H9 (cell line): ENCODE measurements around the gene CLTCL1. TPM values are rescaled to one million over a fixed set of nuclear protein-coding genes. Genes with fewer than 3 reads are reported as not detected.

Experiments
- DNase-seq: peaks from one replicate; pipeline ENCODE4 v3.0.0-alpha.2; 2017
- H2AFZ ChIP-seq: one replicate; pipeline ENCODE4 v1.6.1; 2013; ENCODE audit warnings: mild to moderate bottlenecking, low read length, control low read depth, moderate library complexity
- H2AK5ac ChIP-seq: 2 replicates; pipeline ENCODE4 v1.6.1; 2013; ENCODE audit warnings: low read length, control low read depth, mixed read lengths; ENCODE audit not compliant: insufficient read length
- H2BK120ac ChIP-seq: one replicate; pipeline ENCODE4 v1.6.1; 2013; ENCODE audit warnings: low read depth, mild to moderate bottlenecking, low read length, control low read depth, inconsistent platforms; ENCODE audit not compliant: poor library complexity, severe bottlenecking
- H2BK12ac ChIP-seq: 2 replicates; pipeline ENCODE4 v1.6.1; 2013; ENCODE audit warnings: low read length, control low read depth, mixed read lengths, low read depth; ENCODE audit not compliant: insufficient read length
- H2BK15ac ChIP-seq: 2 replicates; pipeline ENCODE4 v1.6.1; 2013; ENCODE audit warnings: low read depth, low read length, control low read depth
- H2BK20ac ChIP-seq: one replicate; pipeline ENCODE4 v1.6.1; 2013; ENCODE audit warnings: low read depth, mild to moderate bottlenecking, low read length, control low read depth, inconsistent platforms; ENCODE audit not compliant: poor library complexity, severe bottlenecking
- H2BK5ac ChIP-seq: 2 replicates; pipeline ENCODE4 v1.6.1; 2013; ENCODE audit warnings: low read length, control low read depth, mixed read lengths; ENCODE audit not compliant: insufficient read length
- H3K14ac ChIP-seq: 2 replicates; pipeline ENCODE4 v1.6.1; 2013; ENCODE audit warnings: low read length, control low read depth; ENCODE audit not compliant: insufficient read depth
- H3K18ac ChIP-seq: 2 replicates; pipeline ENCODE4 v1.6.1; 2013; ENCODE audit warnings: low read depth, mild to moderate bottlenecking, mixed read lengths, low read length, control low read depth; ENCODE audit not compliant: insufficient read length
- H3K23ac ChIP-seq: 2 replicates; pipeline ENCODE4 v1.6.1; 2013; ENCODE audit warnings: low read length, control low read depth, mixed read lengths, low read depth; ENCODE audit not compliant: insufficient read length
- H3K23me2 ChIP-seq: 2 replicates; pipeline ENCODE4 v1.6.1; 2013; ENCODE audit warnings: low read depth, mild to moderate bottlenecking, mixed read lengths, low read length, control low read depth; ENCODE audit not compliant: insufficient read length, poor library complexity, severe bottlenecking
- H3K27ac ChIP-seq: 2 replicates; pipeline ENCODE4 v1.5.1; 2013; ENCODE audit warnings: low read length, control low read depth, mixed read lengths, low read depth; ENCODE audit not compliant: insufficient read length
- H3K27me3 ChIP-seq: 2 replicates; pipeline ENCODE4 v1.6.1; 2013; ENCODE audit warnings: low read length, control low read depth, inconsistent platforms; ENCODE audit not compliant: insufficient read depth
- H3K4ac ChIP-seq: 2 replicates; pipeline ENCODE4 v1.6.1; 2013; ENCODE audit warnings: low read depth, mild to moderate bottlenecking, control low read depth, inconsistent platforms, low read length, moderate library complexity
- H3K4me1 ChIP-seq: 2 replicates; pipeline ENCODE4 v1.6.1; 2013; ENCODE audit warnings: low read length, control low read depth, inconsistent platforms; ENCODE audit not compliant: insufficient read depth
- H3K4me2 ChIP-seq: 2 replicates; pipeline ENCODE4 v1.6.1; 2013; ENCODE audit warnings: low read length, control low read depth, mixed read lengths; ENCODE audit not compliant: insufficient read length, insufficient read depth
- H3K56ac ChIP-seq: 2 replicates; pipeline ENCODE4 v1.6.1; 2013; ENCODE audit warnings: low read depth, mild to moderate bottlenecking, mixed read lengths, low read length, control low read depth; ENCODE audit not compliant: insufficient read length
- H3K79me1 ChIP-seq: 2 replicates; pipeline ENCODE4 v1.6.1; 2013; ENCODE audit warnings: low read depth, mild to moderate bottlenecking, moderate library complexity, low read length, control low read depth, inconsistent platforms; ENCODE audit not compliant: insufficient read depth, poor library complexity, severe bottlenecking
- H3K79me2 ChIP-seq: 2 replicates; pipeline ENCODE4 v1.6.1; 2013; ENCODE audit warnings: low read length, control low read depth, inconsistent platforms; ENCODE audit not compliant: insufficient read depth
- H3K9ac ChIP-seq: 2 replicates; pipeline ENCODE4 v1.6.1; 2013; ENCODE audit warnings: low read length, control low read depth, mixed read lengths; ENCODE audit not compliant: insufficient read length; ENCODE audit errors: extremely low read depth
- H3K9me3 ChIP-seq: one replicate; pipeline ENCODE4 v1.6.1; 2013; ENCODE audit warnings: low read depth, low read length, inconsistent platforms; ENCODE audit not compliant: control insufficient read depth
- H3T11ph ChIP-seq: one replicate; pipeline ENCODE4 v1.6.1; 2013; ENCODE audit warnings: mild to moderate bottlenecking, low read length, control low read depth, inconsistent platforms
- H4K20me1 ChIP-seq: one replicate; pipeline ENCODE4 v1.6.1; 2013; ENCODE audit not compliant: control insufficient read depth, insufficient read length, insufficient read depth
- H4K5ac ChIP-seq: 2 replicates; pipeline ENCODE4 v1.6.1; 2013; ENCODE audit warnings: low read depth, mild to moderate bottlenecking, mixed read lengths, low read length, control low read depth; ENCODE audit not compliant: insufficient read length
- H4K8ac ChIP-seq: replicated peaks from 2 replicates; pipeline ENCODE4 v1.6.1; 2013; ENCODE audit warnings: low read length, control low read depth, mixed read lengths, low read depth; ENCODE audit not compliant: insufficient read length
- H4K91ac ChIP-seq: 2 replicates; pipeline ENCODE4 v1.6.1; 2013; ENCODE audit warnings: low read depth, mild to moderate bottlenecking, moderate library complexity, mixed read lengths, low read length, control low read depth; ENCODE audit not compliant: insufficient read length
- H3K27ac Mint-ChIP-seq, 3 experiments: 2 replicates in 2 of 3; 3 replicates in 1 of 3; pipeline ENCODE4 v1.8.0; 2020 to 2021; ENCODE audit warnings: mixed read lengths in 3 of 3, mild to moderate bottlenecking in 1 of 3, moderate library complexity in 1 of 3
- H3K27me3 Mint-ChIP-seq: 2 replicates; pipeline ENCODE4 v1.8.0; 2021; ENCODE audit warnings: low read depth, mild to moderate bottlenecking, moderate library complexity, mixed read lengths
- H3K36me3 Mint-ChIP-seq, 3 experiments: 2 replicates in 2 of 3; 3 replicates in 1 of 3; pipeline ENCODE4 v1.8.0; 2020 to 2021; ENCODE audit warnings: low read depth in 3 of 3, mixed read lengths in 3 of 3; ENCODE audit not compliant: insufficient read depth in 1 of 3
- H3K4me1 Mint-ChIP-seq, 2 experiments: 2 replicates each; pipeline ENCODE4 v1.8.0; 2020; ENCODE audit warnings: mixed read lengths in 2 of 2
- H3K4me3 Mint-ChIP-seq, 2 experiments: 2 replicates in 1 of 2; 3 replicates in 1 of 2; pipeline ENCODE4 v1.8.0; 2020 to 2021; ENCODE audit warnings: mild to moderate bottlenecking in 2 of 2, mixed read lengths in 2 of 2, moderate library complexity in 1 of 2
- H3K9me3 Mint-ChIP-seq, 2 experiments: 2 replicates in 1 of 2; 3 replicates in 1 of 2; pipeline ENCODE4 v1.8.0; 2020; ENCODE audit warnings: mild to moderate bottlenecking in 2 of 2, mixed read lengths in 2 of 2, moderate library complexity in 1 of 2
- WGBS: extraction: QIAGEN DNeasy Blood & Tissue Kit; methylation state at CpG from one replicate; pipeline ENCODE4 v1.1.7; 2013; ENCODE audit warnings: missing lambda C conversion rate, low lambda C conversion rate, mixed read lengths; ENCODE audit not compliant: insufficient read length; ENCODE audit errors: extremely low coverage; 5-methylcytosine and 5-hydroxymethylcytosine counted together
- total RNA-seq: library from RNA; stranded (reverse); gene quantifications from 2 replicates; pipeline ENCODE4 v1.2.1, GENCODE V29; 2021
- TF ChIP-seq, protein P1 (sequence below): fragments of 200-600 bp; sonication (generic); conservative IDR thresholded peaks from 3 replicates; pipeline ENCODE4 v1.8.0; 2021; ENCODE audit warnings: antibody characterized with exemption, mild to moderate bottlenecking

CLTCL1 gene
- total RNA-seq, 1 experiment from 2014 or later, result 11.1 TPM

DNA sequence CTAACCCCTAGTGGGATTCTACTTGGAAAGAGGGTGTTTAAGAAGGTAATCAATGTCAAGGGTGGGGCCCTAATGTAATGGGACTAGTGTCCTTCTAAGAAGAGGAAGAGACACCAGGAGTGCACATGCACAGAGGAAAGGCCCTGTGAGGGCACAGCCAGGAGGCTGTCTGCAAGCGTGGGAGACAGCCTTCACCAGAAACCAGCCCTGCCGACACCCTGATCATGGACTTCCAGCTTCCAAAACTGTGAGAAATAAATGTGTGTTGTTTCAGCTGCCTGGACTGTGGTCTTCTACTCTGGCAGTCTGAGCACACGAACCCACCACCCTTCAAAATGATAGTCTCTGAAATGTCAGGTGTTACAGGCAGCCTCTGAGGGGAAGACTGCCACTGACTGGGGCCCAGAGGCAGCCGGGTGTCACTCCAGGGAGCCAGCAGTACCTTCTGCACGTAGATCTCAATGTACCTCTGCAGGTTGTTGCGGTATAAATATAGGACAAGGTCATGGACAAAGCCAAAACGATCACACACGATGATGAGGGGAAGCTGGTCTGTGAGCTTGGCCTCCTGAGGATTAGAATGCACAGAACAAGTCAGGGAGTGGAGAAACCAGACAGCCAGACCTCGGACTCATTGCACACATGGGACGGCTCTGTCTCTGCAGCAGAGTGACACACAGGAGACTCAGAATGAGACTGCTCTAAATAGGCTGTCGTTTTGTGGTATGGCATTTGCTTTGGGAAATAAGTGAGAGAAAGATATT lies 69.1 kb downstream of the CLTCL1 start:
- Histone ChIP-seq H2BK120ac (no peak overlapping the region), H3K79me2 (no peaks in the 10 kb centered on the region), H3K4me2 (no peak overlapping the region), H3K79me1 (no peaks in the 10 kb centered on the region), H3K23ac (no peak overlapping the region), H4K8ac (no peak overlapping the region), H3K23me2 (no peaks in the 10 kb centered on the region), H3K9ac (no peak overlapping the region), H3T11ph (no peak overlapping the region), H2BK15ac (no peak overlapping the region), H3K27ac (no peak overlapping the region), H2BK12ac (no peak overlapping the region), H3K4ac (no peak overlapping the region), H3K14ac (no peak overlapping the region), H2AK5ac (no peak overlapping the region), H2BK5ac (no peak overlapping the region), H2BK20ac (no peak overlapping the region), H3K9me3 (no peaks in the 10 kb centered on the region), H3K27me3 (no peaks in the 10 kb centered on the region), H4K91ac (no peak overlapping the region), H2AFZ (no peak overlapping the region), H4K5ac (no peak overlapping the region), H3K18ac (no peak overlapping the region), H3K56ac (no peak overlapping the region), H4K20me1 (no peaks in the 10 kb centered on the region), H3K4me1 (peaks cover 2% of the 10 kb centered on the region; the same call in 1 of the 2 replicates)
- Mint-ChIP-seq H3K27ac (no peak overlapping the region; a peak in 1 of 7 replicates), H3K27me3 (no peaks in the 10 kb centered on the region), H3K9me3 (no peaks in the 10 kb centered on the region), H3K36me3 (peaks cover 34 to 52% (median 47%) of the 10 kb centered on the region in 3 experiments), H3K4me3 (no peak overlapping the region), H3K4me1 (peaks cover 12 to 16% of the 10 kb centered on the region in 2 experiments)
- TF ChIP-seq, protein P1, sequence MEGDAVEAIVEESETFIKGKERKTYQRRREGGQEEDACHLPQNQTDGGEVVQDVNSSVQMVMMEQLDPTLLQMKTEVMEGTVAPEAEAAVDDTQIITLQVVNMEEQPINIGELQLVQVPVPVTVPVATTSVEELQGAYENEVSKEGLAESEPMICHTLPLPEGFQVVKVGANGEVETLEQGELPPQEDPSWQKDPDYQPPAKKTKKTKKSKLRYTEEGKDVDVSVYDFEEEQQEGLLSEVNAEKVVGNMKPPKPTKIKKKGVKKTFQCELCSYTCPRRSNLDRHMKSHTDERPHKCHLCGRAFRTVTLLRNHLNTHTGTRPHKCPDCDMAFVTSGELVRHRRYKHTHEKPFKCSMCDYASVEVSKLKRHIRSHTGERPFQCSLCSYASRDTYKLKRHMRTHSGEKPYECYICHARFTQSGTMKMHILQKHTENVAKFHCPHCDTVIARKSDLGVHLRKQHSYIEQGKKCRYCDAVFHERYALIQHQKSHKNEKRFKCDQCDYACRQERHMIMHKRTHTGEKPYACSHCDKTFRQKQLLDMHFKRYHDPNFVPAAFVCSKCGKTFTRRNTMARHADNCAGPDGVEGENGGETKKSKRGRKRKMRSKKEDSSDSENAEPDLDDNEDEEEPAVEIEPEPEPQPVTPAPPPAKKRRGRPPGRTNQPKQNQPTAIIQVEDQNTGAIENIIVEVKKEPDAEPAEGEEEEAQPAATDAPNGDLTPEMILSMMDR, result no peak
- no CpG with 5 or more reads among the region's 11 CpGs for WGBS
- DNase-seq, result no peak
